Measurements from ENCODE around the gene ONECUT1. TPM values are rescaled to one million over a fixed set of nuclear protein-coding genes. Genes with fewer than 3 reads are reported as not detected.

The ONECUT1 gene
- total RNA-seq, 1 donor from 2014 or later: not detected

DNA sequence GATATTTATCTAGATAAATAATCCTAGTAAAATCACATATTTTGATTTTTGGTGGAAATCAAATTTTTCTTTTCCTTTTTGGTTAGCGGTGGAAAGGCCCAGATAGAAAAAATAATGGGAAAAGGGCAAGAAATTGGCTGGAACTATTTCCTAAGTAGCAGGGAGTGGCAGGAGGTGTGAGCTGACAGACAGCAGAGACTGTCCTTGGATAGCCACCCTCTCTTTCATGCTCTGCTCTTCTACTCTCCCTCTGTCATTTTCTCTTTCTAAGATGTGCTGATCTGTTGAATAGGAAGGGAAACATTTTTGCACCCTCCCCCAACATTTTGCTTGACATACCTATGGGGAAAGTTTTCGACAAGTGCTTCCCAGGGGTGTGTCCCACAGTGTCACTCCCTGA is 18.9 kb upstream of the ONECUT1 start:
- H3K9me3 ChIP-seq (replicated peaks): no peaks in the 10 kb centered on the region
- no peak overlapping the region for H3K27ac ChIP-seq (replicated peaks)
- H3K36me3 ChIP-seq: no peaks in the 10 kb centered on the region
- no peak overlapping the region for H3K4me3 ChIP-seq
- peaks cover 100% of the 10 kb centered on the region for H3K27me3 ChIP-seq (ENCODE audit: low read depth)
- no peak for DNase-seq
- TF ChIP-seq, protein P1, sequence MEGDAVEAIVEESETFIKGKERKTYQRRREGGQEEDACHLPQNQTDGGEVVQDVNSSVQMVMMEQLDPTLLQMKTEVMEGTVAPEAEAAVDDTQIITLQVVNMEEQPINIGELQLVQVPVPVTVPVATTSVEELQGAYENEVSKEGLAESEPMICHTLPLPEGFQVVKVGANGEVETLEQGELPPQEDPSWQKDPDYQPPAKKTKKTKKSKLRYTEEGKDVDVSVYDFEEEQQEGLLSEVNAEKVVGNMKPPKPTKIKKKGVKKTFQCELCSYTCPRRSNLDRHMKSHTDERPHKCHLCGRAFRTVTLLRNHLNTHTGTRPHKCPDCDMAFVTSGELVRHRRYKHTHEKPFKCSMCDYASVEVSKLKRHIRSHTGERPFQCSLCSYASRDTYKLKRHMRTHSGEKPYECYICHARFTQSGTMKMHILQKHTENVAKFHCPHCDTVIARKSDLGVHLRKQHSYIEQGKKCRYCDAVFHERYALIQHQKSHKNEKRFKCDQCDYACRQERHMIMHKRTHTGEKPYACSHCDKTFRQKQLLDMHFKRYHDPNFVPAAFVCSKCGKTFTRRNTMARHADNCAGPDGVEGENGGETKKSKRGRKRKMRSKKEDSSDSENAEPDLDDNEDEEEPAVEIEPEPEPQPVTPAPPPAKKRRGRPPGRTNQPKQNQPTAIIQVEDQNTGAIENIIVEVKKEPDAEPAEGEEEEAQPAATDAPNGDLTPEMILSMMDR (IDR thresholded peaks at IDR 0.05; ENCODE audit: borderline replicate concordance): no peak
- peaks cover 26% of the 10 kb centered on the region for H3K4me1 ChIP-seq
- intact Hi-C loops (cut with micrococcal nuclease): no loop called here

DNA sequence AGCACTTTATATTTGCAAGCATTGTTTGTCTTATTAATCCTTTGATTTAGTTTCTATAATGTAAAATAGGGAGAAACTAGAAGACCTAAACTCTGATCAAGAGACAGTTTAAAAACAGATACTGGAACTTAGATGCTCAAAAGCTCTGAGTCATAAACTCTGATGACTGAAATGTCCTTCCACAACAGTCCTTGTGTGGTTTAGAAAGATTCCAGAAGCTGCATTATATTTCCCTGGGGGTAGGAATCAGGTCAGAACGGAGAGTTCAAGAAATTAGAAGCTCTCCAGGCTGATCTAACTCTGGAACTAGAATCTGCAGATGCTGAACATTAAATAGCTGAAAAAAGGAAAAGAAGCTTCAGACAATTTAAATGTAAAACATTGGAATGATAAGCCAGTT is 18.3 kb upstream of the ONECUT1 start:
- no peaks in the 10 kb centered on the region for H3K36me3 ChIP-seq
- DNase-seq: no peak
- TF ChIP-seq, protein P1 (IDR thresholded peaks at IDR 0.05; ENCODE audit: borderline replicate concordance): no peak
- H3K4me3 ChIP-seq: no peak overlapping the region
- H3K4me1 ChIP-seq: peaks cover 32% of the 10 kb centered on the region
- H3K9me3 ChIP-seq (replicated peaks): no peaks in the 10 kb centered on the region
- no peak overlapping the region for H3K27ac ChIP-seq (replicated peaks)
- intact Hi-C loops (cut with micrococcal nuclease): no loop called here
- H3K27me3 ChIP-seq (ENCODE audit: low read depth): peaks cover 100% of the 10 kb centered on the region

GRCh38 chr15:52806284-52806655 is 16.1 kb upstream of the ONECUT1 start:
- DNase-seq: no peak
- H3K4me3 ChIP-seq: peak overlapping the region; percentile 57

GRCh38 chr15:52805351-52806283 is 15.5 kb upstream of the ONECUT1 start:
- intact Hi-C loops (cut with micrococcal nuclease): no loop called here
- Histone ChIP-seq H3K27ac (replicated peaks) (no peak overlapping the region), H3K36me3 (no peaks in the 10 kb centered on the region), H3K9me3 (replicated peaks) (no peaks in the 10 kb centered on the region), H3K27me3 (ENCODE audit: low read depth) (peaks cover 100% of the 10 kb centered on the region), H3K4me3 (peak overlapping the region; percentile 57), H3K4me1 (peaks cover 35% of the 10 kb centered on the region)
- TF ChIP-seq, protein P1 (IDR thresholded peaks at IDR 0.05; ENCODE audit: borderline replicate concordance): no peak
- DNase-seq: no peak

More at GRCh38 chr15:52806284-52806655, 16.1 kb upstream of the ONECUT1 start:
- H3K9me3 ChIP-seq (replicated peaks): no peaks in the 10 kb centered on the region
- peaks cover 35% of the 10 kb centered on the region for H3K4me1 ChIP-seq
- TF ChIP-seq, protein P1 (IDR thresholded peaks at IDR 0.05; ENCODE audit: borderline replicate concordance): no peak
- H3K36me3 ChIP-seq: no peaks in the 10 kb centered on the region
- intact Hi-C loops (cut with micrococcal nuclease): no loop called here
- H3K27me3 ChIP-seq (ENCODE audit: low read depth): peaks cover 100% of the 10 kb centered on the region
- H3K27ac ChIP-seq (replicated peaks): no peak overlapping the region

DNA sequence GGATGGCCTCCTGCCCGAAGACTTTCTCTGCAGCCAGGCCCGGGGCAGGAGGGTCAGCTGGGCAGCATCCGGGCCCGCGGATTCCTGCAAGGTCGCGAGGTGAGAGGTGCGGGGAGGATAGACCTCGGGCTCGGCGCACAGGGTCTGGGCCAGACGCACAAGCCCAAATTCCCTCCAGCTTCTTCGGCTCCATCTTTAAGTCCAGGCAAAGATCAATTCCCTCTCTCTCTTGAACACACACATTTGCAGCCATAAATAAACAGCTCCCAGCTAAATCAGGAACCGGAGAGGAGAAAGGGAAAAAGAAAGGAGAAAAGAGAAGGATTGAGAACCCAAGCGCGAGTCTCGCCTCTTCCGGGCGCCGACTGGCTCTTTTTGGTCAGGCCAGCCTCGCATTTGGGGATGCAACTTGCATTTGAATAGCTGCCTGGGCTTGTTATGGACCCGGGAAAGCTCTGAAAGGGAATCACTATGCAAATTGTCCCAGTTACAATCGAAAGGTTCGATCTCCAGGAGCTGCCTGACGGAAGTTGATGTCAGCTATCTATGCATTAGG is 14.5 kb upstream of the ONECUT1 start:
- H3K36me3 ChIP-seq: no peaks in the 10 kb centered on the region
- TF ChIP-seq, protein P1 (IDR thresholded peaks at IDR 0.05; ENCODE audit: borderline replicate concordance): no peak
- DNase-seq: no peak
- peaks cover 100% of the 10 kb centered on the region for H3K27me3 ChIP-seq (ENCODE audit: low read depth)
- no peaks in the 10 kb centered on the region for H3K9me3 ChIP-seq (replicated peaks)
- peak overlapping the region; percentile 57 for H3K4me3 ChIP-seq
- intact Hi-C loops (cut with micrococcal nuclease): no loop called here
- H3K4me1 ChIP-seq: peaks cover 35% of the 10 kb centered on the region
- H3K27ac ChIP-seq (replicated peaks): no peak overlapping the region

Measured in left ventricle myocardium inferior (tissue), 1 donor.